ENCODE data around the gene PRR19.

GRCh38 chr19:42324655-42325307, 22.8 kb downstream of the PRR19 start:
- TF ChIP-seq GABPA (IDR thresholded peaks at IDR 0.05 in 1 of 2, conservative IDR thresholded peaks at IDR 0.05 in 1 of 2) = no peak
- TF ChIP-seq TAF1 (conservative IDR thresholded peaks at IDR 0.05) = no peak
- TF ChIP-seq EGR1 (IDR thresholded peaks at IDR 0.05; ENCODE audit: low read depth in 2 of 2) = no peak
